BJ (cell line): ENCODE results near the gene ERAS. TPM values are rescaled to one million over a fixed set of nuclear protein-coding genes. Genes with fewer than 3 reads are reported as not detected.

Experiments
- CTCF ChIA-PET: fragments of 350-600 bp; formaldehyde crosslinking; extraction: SDS; loops from one replicate; lab custom pipeline; 2021; ENCODE audit warnings: antibody characterized with exemption, inconsistent platforms; lab: Yijun Ruan, JAX
- POLR2A ChIA-PET: fragments of 300-600 bp; sonication (Branson Sonifier 250); formaldehyde crosslinking; extraction: SDS; loops from one replicate; lab custom pipeline; 2021; ENCODE audit warnings: antibody characterized with exemption; lab: Charles Lee
- DNase-seq: peaks from one replicate; pipeline ENCODE4 v3.0.0-alpha.2; 2011; ENCODE audit warnings: low read depth
- H3K27me3 ChIP-seq: 2 replicates; pipeline ENCODE4 v1.6.0; 2011; ENCODE audit warnings: low read length; ENCODE audit not compliant: control insufficient read depth, insufficient read depth
- H3K36me3 ChIP-seq: 2 replicates; pipeline ENCODE4 v1.5.1; 2011; ENCODE audit warnings: low read length; ENCODE audit not compliant: control insufficient read depth, insufficient read depth
- H3K4me3 ChIP-seq: 2 replicates; pipeline ENCODE4 v1.5.1; 2011; ENCODE audit warnings: low read depth, mild to moderate bottlenecking, control low read depth, low read length
- polyA minus RNA-seq: library from RNA; depleted of rRNA, polyadenylated mRNA; stranded (reverse); fragments of >200 nt; gene quantifications from 2 replicates; pipeline ENCODE4 v1.2.3, GENCODE V29; 2011; rRNA and poly(A)+ RNA removed
- polyA plus RNA-seq: library from polyadenylated mRNA; depleted of rRNA; stranded (reverse); fragments of >200 nt; gene quantifications from 2 replicates; pipeline ENCODE4 v1.2.3, GENCODE V29; 2011; rRNA removed
- TF ChIP-seq, protein P1 (sequence below): IDR thresholded peaks from 2 replicates; pipeline ENCODE4 v1.5.1; 2011; ENCODE audit warnings: low read depth, mild to moderate bottlenecking, control low read depth, inconsistent platforms, low read length, moderate library complexity; ENCODE audit not compliant: insufficient read depth

Gene ERAS
- polyA plus RNA-seq (not detected in 2 replicates), polyA minus RNA-seq (not detected in 2 replicates)

GRCh38 chrX:48826135-48826875 is at the start of gene ERAS:
Gene ERAS, plus strand, starts transcription at chrX:48826513. Its CDS starts 2,611 bp downstream, at chrX:48829124.
- H3K4me3 ChIP-seq, result no peak within 1 kb of the TSS
- CTCF ChIA-PET, result no interaction called here
- POLR2A ChIA-PET, result no interaction called here
- H3K36me3 ChIP-seq, result no peaks in the 10 kb centered on the region
- TF ChIP-seq, protein P1, sequence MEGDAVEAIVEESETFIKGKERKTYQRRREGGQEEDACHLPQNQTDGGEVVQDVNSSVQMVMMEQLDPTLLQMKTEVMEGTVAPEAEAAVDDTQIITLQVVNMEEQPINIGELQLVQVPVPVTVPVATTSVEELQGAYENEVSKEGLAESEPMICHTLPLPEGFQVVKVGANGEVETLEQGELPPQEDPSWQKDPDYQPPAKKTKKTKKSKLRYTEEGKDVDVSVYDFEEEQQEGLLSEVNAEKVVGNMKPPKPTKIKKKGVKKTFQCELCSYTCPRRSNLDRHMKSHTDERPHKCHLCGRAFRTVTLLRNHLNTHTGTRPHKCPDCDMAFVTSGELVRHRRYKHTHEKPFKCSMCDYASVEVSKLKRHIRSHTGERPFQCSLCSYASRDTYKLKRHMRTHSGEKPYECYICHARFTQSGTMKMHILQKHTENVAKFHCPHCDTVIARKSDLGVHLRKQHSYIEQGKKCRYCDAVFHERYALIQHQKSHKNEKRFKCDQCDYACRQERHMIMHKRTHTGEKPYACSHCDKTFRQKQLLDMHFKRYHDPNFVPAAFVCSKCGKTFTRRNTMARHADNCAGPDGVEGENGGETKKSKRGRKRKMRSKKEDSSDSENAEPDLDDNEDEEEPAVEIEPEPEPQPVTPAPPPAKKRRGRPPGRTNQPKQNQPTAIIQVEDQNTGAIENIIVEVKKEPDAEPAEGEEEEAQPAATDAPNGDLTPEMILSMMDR, result no peak
- no peak for DNase-seq
- no peaks in the 10 kb centered on the region for H3K27me3 ChIP-seq

- no peak for DNase-seq
- no peak overlapping the region for H3K4me3 ChIP-seq
- no peaks in the 10 kb centered on the region for H3K36me3 ChIP-seq
- ChIA-PET CTCF (interaction anchor here (0.6 kb wide), 1 partner anchor 155 kb away, joined by 4 read pairs; no protein-coding TSS in a partner anchor), POLR2A (no interaction called here)
- no peaks in the 10 kb centered on the region; the same call in 1 of the 2 replicates for H3K27me3 ChIP-seq
- TF ChIP-seq, protein P1, result no peak
Observed at GRCh38 chrX:48776818-48777439, 49.4 kb upstream of the ERAS start.

- Histone ChIP-seq H3K36me3 (no peaks in the 10 kb centered on the region), H3K27me3 (no peaks in the 10 kb centered on the region; the same call in 1 of the 2 replicates), H3K4me3 (no peak overlapping the region)
- ChIA-PET CTCF (no interaction called here), POLR2A (no interaction called here)
- no peak for DNase-seq
- TF ChIP-seq, protein P1, result no peak
Observed at GRCh38 chrX:48779399-48779798, 46.9 kb upstream of the ERAS start.

GRCh38 chrX:48781705-48782104 is 44.6 kb upstream of the ERAS start:
- no peak for DNase-seq
- ChIA-PET POLR2A (no interaction called here), CTCF (no interaction called here)
- Histone ChIP-seq H3K27me3 (no peaks in the 10 kb centered on the region), H3K4me3 (no peak overlapping the region), H3K36me3 (no peaks in the 10 kb centered on the region)
- TF ChIP-seq, protein P1, result no peak

GRCh38 chrX:48782216-48782615 is 44.1 kb upstream of the ERAS start:
- Histone ChIP-seq H3K27me3 (no peaks in the 10 kb centered on the region), H3K4me3 (no peak overlapping the region), H3K36me3 (no peaks in the 10 kb centered on the region)
- DNase-seq, result no peak
- TF ChIP-seq, protein P1, result no peak
- POLR2A ChIA-PET, result no interaction called here
- CTCF ChIA-PET, result no interaction called here
